Measurements from ENCODE around the gene SEMA4A. TPM values are rescaled to one million over a fixed set of nuclear protein-coding genes. Genes with fewer than 3 reads are reported as not detected.

The SEMA4A gene
- total and polyA plus RNA-seq, 9 of the 15 experiments (the other 6 are each of a cell fraction or from before 2014, with no cell fraction given): 0.04 to 1.7 (median 0.45) TPM

GRCh38 chr1:156177919-156178654 is 24.7 kb downstream of the SEMA4A start (continued):
- TF ChIP-seq ZNF282 (CRISPR knock-in tag; IDR thresholded peaks at IDR 0.05) (no peak), ZKSCAN3 (CRISPR knock-in tag; IDR thresholded peaks at IDR 0.05) (no peak), ZNF780A (CRISPR knock-in tag; IDR thresholded peaks at IDR 0.05) (no peak), ZBTB33 (CRISPR knock-in tag; IDR thresholded peaks at IDR 0.05) (no peak), ADNP (tag; IDR thresholded peaks at IDR 0.05) (no peak), HNRNPLL (IDR thresholded peaks at IDR 0.05; ENCODE audit: low read depth, low read length, poor library complexity, severe bottlenecking) (no peak), ARID1B (IDR thresholded peaks at IDR 0.05) (peak; percentile 68), CBX8 (IDR thresholded peaks at IDR 0.05; ENCODE audit: borderline replicate concordance, extremely low read depth, low read depth, low read length, poor library complexity, severe bottlenecking) (no peak), EZH2 (IDR thresholded peaks at IDR 0.05; ENCODE audit: borderline replicate concordance, low read depth, low read length) (no peak), ETV1 (tag; conservative IDR thresholded peaks at IDR 0.05; ENCODE audit: low read depth) (no peak), SP2 (IDR thresholded peaks at IDR 0.05; ENCODE audit: extremely low read depth, low read depth, low read length, poor library complexity, severe bottlenecking) (no peak), ZSCAN32 (CRISPR knock-in tag; IDR thresholded peaks at IDR 0.05) (no peak), BACH1 (tag; IDR thresholded peaks at IDR 0.05) (no peak), LARP7 (IDR thresholded peaks at IDR 0.05) (no peak), ETS2 (tag; IDR thresholded peaks at IDR 0.05; ENCODE audit: borderline replicate concordance, poor library complexity, severe bottlenecking) (no peak), GTF2E2 (tag; IDR thresholded peaks at IDR 0.05) (no peak), NR2C1 (IDR thresholded peaks at IDR 0.05) (no peak), NR2C1 (tag; IDR thresholded peaks at IDR 0.05) (no peak)
- TF ChIP-seq, protein P1, sequence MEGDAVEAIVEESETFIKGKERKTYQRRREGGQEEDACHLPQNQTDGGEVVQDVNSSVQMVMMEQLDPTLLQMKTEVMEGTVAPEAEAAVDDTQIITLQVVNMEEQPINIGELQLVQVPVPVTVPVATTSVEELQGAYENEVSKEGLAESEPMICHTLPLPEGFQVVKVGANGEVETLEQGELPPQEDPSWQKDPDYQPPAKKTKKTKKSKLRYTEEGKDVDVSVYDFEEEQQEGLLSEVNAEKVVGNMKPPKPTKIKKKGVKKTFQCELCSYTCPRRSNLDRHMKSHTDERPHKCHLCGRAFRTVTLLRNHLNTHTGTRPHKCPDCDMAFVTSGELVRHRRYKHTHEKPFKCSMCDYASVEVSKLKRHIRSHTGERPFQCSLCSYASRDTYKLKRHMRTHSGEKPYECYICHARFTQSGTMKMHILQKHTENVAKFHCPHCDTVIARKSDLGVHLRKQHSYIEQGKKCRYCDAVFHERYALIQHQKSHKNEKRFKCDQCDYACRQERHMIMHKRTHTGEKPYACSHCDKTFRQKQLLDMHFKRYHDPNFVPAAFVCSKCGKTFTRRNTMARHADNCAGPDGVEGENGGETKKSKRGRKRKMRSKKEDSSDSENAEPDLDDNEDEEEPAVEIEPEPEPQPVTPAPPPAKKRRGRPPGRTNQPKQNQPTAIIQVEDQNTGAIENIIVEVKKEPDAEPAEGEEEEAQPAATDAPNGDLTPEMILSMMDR (IDR thresholded peaks at IDR 0.05 in 2 of 3, conservative IDR thresholded peaks at IDR 0.05 in 1 of 3; ENCODE audit: insufficient read depth in 2 of 3, low read depth in 1 of 3, low read length in 3 of 3): no peak
- TF ChIP-seq, protein P2, sequence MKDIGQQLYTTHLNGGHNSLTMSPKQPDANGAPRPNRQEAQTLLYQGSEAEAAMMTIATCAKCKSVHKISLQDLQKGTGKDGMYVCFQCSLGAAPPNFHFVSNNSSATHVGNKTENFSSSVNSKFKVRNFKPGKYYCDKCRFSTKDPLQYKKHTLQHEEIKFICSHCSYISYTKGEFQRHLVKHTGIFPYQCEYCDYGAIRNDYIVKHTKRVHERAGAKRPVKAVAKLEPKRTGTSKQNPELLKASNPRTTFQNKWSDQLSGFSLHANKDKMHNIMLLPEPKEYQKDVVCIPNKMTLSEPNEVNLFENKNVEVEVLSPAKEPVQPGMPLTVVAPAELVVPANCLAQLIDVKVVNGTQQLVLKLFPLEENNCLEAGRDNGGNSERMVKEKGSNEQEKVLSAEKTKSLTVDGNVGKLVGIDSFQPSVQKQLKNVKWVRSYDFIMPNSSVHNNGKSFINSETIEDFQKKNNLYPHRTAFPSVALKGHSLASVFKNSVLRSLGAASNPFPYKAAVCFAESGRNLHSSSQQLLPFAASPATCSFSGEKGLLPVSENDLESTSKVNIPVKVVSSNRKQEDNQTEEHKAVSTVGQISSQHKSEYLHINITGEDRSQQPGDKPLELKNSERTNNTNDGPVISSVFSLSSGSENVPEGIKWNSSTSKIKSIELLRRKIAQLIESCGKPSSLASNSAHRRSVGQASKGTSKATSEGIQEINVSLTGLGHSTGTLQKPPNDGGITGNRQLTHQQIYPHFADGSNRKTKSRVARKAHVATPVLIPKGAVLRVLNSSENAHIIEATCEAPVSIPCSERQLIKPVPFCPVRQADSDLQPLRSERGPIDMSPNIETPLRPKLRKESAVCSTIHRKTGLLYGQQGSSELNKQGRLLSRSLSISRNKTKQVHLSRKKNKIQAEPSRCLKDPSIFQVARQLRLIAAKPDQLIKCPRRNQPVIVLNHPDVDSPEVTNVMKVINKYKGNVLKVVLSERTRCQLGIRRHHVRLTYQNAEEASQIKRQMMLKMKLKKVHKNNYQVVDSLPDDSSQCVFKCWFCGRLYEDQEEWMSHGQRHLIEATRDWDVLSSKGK (CRISPR knock-in tag; IDR thresholded peaks at IDR 0.05): no peak
